GM12874 (cell line): ENCODE data around the gene PI4K2A.

ENCODE experiments used
- CTCF ChIP-seq: IDR thresholded peaks from 2 replicates; pipeline ENCODE4 v1.5.1; 2011; ENCODE audit warnings: low read depth, mild to moderate bottlenecking, control low read depth, low read length, moderate library complexity; ENCODE audit not compliant: insufficient read depth

PI4K2A gene

GRCh38 chr10:97632949-97633884 is 7.3 kb upstream of the PI4K2A start, which contains the start of gene MORN4:
MORN4 (minus strand) TSS chr10:97633500; CDS start chr10:97619653, 13,847 bp downstream.
- TF ChIP-seq CTCF: no peak

- TF ChIP-seq CTCF: peak; percentile 39; the same call in 1 of the 2 replicates
Measured at GRCh38 chr10:97633921-97634320, 6.5 kb upstream of the PI4K2A start.

- TF ChIP-seq CTCF: no peak
Measured at GRCh38 chr10:97635577-97635976, 4.9 kb upstream of the PI4K2A start.

GRCh38 chr10:97640868-97641811 is 669 bp downstream of the PI4K2A start:
- no peak for TF ChIP-seq CTCF

GRCh38 chr10:97643441-97643985 is 3.0 kb downstream of the PI4K2A start:
- TF ChIP-seq CTCF: no peak

- no peak for TF ChIP-seq CTCF
Measured at GRCh38 chr10:97644936-97645335, 4.5 kb downstream of the PI4K2A start.

GRCh38 chr10:97647556-97647955 is 7.1 kb downstream of the PI4K2A start:
- TF ChIP-seq CTCF: no peak
